Cardiac muscle cell (in vitro differentiated cells and primary cell): ENCODE results near the gene UTP20. TPM values are rescaled to one million over a fixed set of nuclear protein-coding genes. Genes with fewer than 3 reads are reported as not detected.

ENCODE experiments used
- DNase-seq, 2 donors: peaks; one replicate each; pipeline versions ENCODE4 v3.0.0 to v3.0.0-alpha.2; 2010 to 2017; ENCODE audit warnings: low read depth in 1 of 2, low spot score in 1 of 2
- H3K27ac ChIP-seq: fragments of 200-600 bp; sonication (generic); 2 replicates; pipeline ENCODE4 v1.5.1; 2016
- H3K27me3 ChIP-seq: fragments of 200-600 bp; sonication (generic); 2 replicates; pipeline ENCODE4 v1.6.0; 2016; ENCODE audit warnings: control low read depth
- H3K36me3 ChIP-seq: fragments of 200-600 bp; sonication (generic); 2 replicates; pipeline ENCODE4 v1.5.1; 2016; ENCODE audit warnings: control low read depth
- H3K4me1 ChIP-seq: fragments of 200-600 bp; sonication (generic); 2 replicates; pipeline ENCODE4 v1.8.1; 2017; ENCODE audit warnings: low read depth, mild to moderate bottlenecking, mixed run types
- H3K4me3 ChIP-seq: fragments of 200-600 bp; sonication (generic); 2 replicates; pipeline ENCODE4 v1.5.1; 2016; ENCODE audit warnings: mild to moderate bottlenecking
- H3K9me3 ChIP-seq: fragments of 200-600 bp; sonication (generic); 2 replicates; pipeline ENCODE4 v1.5.1; 2017; ENCODE audit warnings: low read depth, mild to moderate bottlenecking, control low read depth
- CTCF ChIP-seq: IDR thresholded peaks from 2 replicates; pipeline ENCODE4 v1.5.1; 2012; ENCODE audit warnings: low read depth, mild to moderate bottlenecking, low read length
- polyA plus RNA-seq: library from polyadenylated mRNA; unstranded; fragments of >200 nt; fragmentation: Nextera tagmentation; extraction: Ambion mirVana; gene quantifications from 2 replicates; pipeline ENCODE4 v1.2.1, GENCODE V29; 2016
- total RNA-seq: library from RNA; depleted of rRNA; stranded (reverse); fragments of >200 nt; gene quantifications from 2 replicates; pipeline ENCODE4 v1.2.3, GENCODE V29; 2016

UTP20 gene
- total and polyA plus RNA-seq, 2 experiments from 2014 or later, result 2.1 to 2.9 TPM

GRCh38 chr12:101323255-101323654 lies 43.4 kb downstream of the UTP20 start:
- no peak overlapping the region for H3K4me3 ChIP-seq
- no peaks in the 10 kb centered on the region for H3K27me3 ChIP-seq
- no peaks in the 10 kb centered on the region for H3K9me3 ChIP-seq
- peak overlapping the region; percentile 13 for H3K27ac ChIP-seq
- H3K4me1 ChIP-seq, result peaks cover 7% of the 10 kb centered on the region
- DNase-seq, result no peak
- TF ChIP-seq CTCF, result no peak
- H3K36me3 ChIP-seq, result no peaks in the 10 kb centered on the region

GRCh38 chr12:101325590-101325989 lies 45.7 kb downstream of the UTP20 start:
- no peak for TF ChIP-seq CTCF
- Histone ChIP-seq H3K27me3 (no peaks in the 10 kb centered on the region), H3K9me3 (no peaks in the 10 kb centered on the region), H3K4me1 (peaks cover 7% of the 10 kb centered on the region), H3K4me3 (no peak overlapping the region), H3K36me3 (peaks cover 6% of the 10 kb centered on the region), H3K27ac (no peak overlapping the region)
- DNase-seq, result no peak

- DNase-seq, result no peak
- TF ChIP-seq CTCF, result no peak
- H3K4me1 ChIP-seq, result peaks cover 7% of the 10 kb centered on the region
- no peaks in the 10 kb centered on the region for H3K27me3 ChIP-seq
- H3K9me3 ChIP-seq, result no peaks in the 10 kb centered on the region
- H3K36me3 ChIP-seq, result peaks cover 6% of the 10 kb centered on the region
- no peak overlapping the region for H3K27ac ChIP-seq
- no peak overlapping the region for H3K4me3 ChIP-seq
Observed at GRCh38 chr12:101327051-101327450, 47.1 kb downstream of the UTP20 start.

- no peaks in the 10 kb centered on the region for H3K9me3 ChIP-seq
- no peak for TF ChIP-seq CTCF
- H3K27me3 ChIP-seq, result no peaks in the 10 kb centered on the region
Observed at GRCh38 chr12:101327546-101327945, 47.6 kb downstream of the UTP20 start.

GRCh38 chr12:101328917-101329316 lies 49.0 kb downstream of the UTP20 start:
- no peaks in the 10 kb centered on the region for H3K9me3 ChIP-seq
- H3K36me3 ChIP-seq, result peaks cover 6% of the 10 kb centered on the region
- no peak overlapping the region for H3K27ac ChIP-seq
- no peak for DNase-seq
- H3K27me3 ChIP-seq, result no peaks in the 10 kb centered on the region
- H3K4me1 ChIP-seq, result no peaks in the 10 kb centered on the region
- no peak overlapping the region for H3K4me3 ChIP-seq
- no peak for TF ChIP-seq CTCF

More at GRCh38 chr12:101327546-101327945, 47.6 kb downstream of the UTP20 start:
- no peak overlapping the region for H3K4me3 ChIP-seq
- peaks cover 5% of the 10 kb centered on the region for H3K4me1 ChIP-seq
- H3K27ac ChIP-seq, result no peak overlapping the region
- peaks cover 6% of the 10 kb centered on the region for H3K36me3 ChIP-seq
- no peak for DNase-seq

GRCh38 chr12:101330631-101331030 lies 50.7 kb downstream of the UTP20 start:
- no peak for TF ChIP-seq CTCF
- Histone ChIP-seq H3K4me3 (no peak overlapping the region), H3K4me1 (no peaks in the 10 kb centered on the region), H3K27ac (no peak overlapping the region), H3K27me3 (no peaks in the 10 kb centered on the region), H3K9me3 (no peaks in the 10 kb centered on the region), H3K36me3 (peaks cover 6% of the 10 kb centered on the region)
- no peak for DNase-seq
